Activated naive CD8-positive, alpha-beta T cell treated with anti-CD3 and anti-CD28 coated beads, Interleukin-2, amount 10 ng/mL, durations not matched to agents 7 days and 5 days (primary cell): ENCODE results near the gene CYSTM1. TPM values are rescaled to one million over a fixed set of nuclear protein-coding genes. Genes with fewer than 3 reads are reported as not detected.

Source experiments
- ATAC-seq: fragments of 150-1000 bp; cut with Tn5 transposase; one replicate; pipeline ENCODE4 v1.10.0; 2021; ENCODE audit warnings: low read depth, moderate library complexity
- POLR2A ChIA-PET: fragments of 350-600 bp; sonication (Branson Sonifier 250); formaldehyde crosslinking; loops from one replicate; lab custom pipeline; 2021; ENCODE audit warnings: antibody characterized with exemption; lab: Charles Lee
- DNase-seq: peaks from one replicate; pipeline ENCODE4 v3.0.0; 2021
- H3K27ac Mint-ChIP-seq: one replicate; pipeline ENCODE4 v1.8.0; 2022; ENCODE audit warnings: mild to moderate bottlenecking, mixed read lengths
- H3K27me3 Mint-ChIP-seq: one replicate; pipeline ENCODE4 v1.8.0; 2022; ENCODE audit warnings: mild to moderate bottlenecking, moderate library complexity, mixed read lengths
- H3K36me3 Mint-ChIP-seq: one replicate; pipeline ENCODE4 v1.8.0; 2021; ENCODE audit warnings: mild to moderate bottlenecking, mixed read lengths
- H3K4me1 Mint-ChIP-seq: one replicate; pipeline ENCODE4 v1.8.0; 2021; ENCODE audit warnings: mixed read lengths
- H3K4me3 Mint-ChIP-seq: one replicate; pipeline ENCODE4 v1.8.0; 2022; ENCODE audit warnings: mild to moderate bottlenecking, moderate library complexity, mixed read lengths
- H3K9me3 Mint-ChIP-seq: one replicate; pipeline ENCODE4 v1.8.0; 2021; ENCODE audit warnings: mixed read lengths
- total RNA-seq, 2 experiments: library from RNA; stranded (reverse); gene quantifications; one replicate each; pipeline ENCODE4 v1.2.3, GENCODE V29; 2021

Gene CYSTM1
- total RNA-seq, 2 experiments from 2014 or later, result 12.1 to 13.5 TPM

GRCh38 chr5:140243706-140244250, 68.8 kb downstream of the CYSTM1 start:
- POLR2A ChIA-PET, result interaction anchor here (0.6 to 5.9 kb wide), 7 partner anchors 12 to 824 kb away, joined by 3 to 31 read pairs (median 5); partner anchors contain the start of gene HBEGF
- peaks cover 5% of the 10 kb centered on the region for H3K36me3 Mint-ChIP-seq
- DNase-seq (no peak), ATAC-seq (no peak)
- H3K27ac Mint-ChIP-seq, result no peak overlapping the region
- H3K27me3 Mint-ChIP-seq, result no peaks in the 10 kb centered on the region
- H3K4me3 Mint-ChIP-seq, result no peak overlapping the region
- no peaks in the 10 kb centered on the region for H3K9me3 Mint-ChIP-seq
- peaks cover 29% of the 10 kb centered on the region for H3K4me1 Mint-ChIP-seq

- ATAC-seq (peak; percentile 51), DNase-seq (peak; percentile 84)
- Mint-ChIP-seq H3K9me3 (no peaks in the 10 kb centered on the region), H3K36me3 (peaks cover 11% of the 10 kb centered on the region), H3K27ac (peak overlapping the region; percentile 87), H3K4me3 (peak overlapping the region; percentile 28), H3K27me3 (no peaks in the 10 kb centered on the region), H3K4me1 (peaks cover 35% of the 10 kb centered on the region)
- POLR2A ChIA-PET, result interaction anchor here (0.5 to 5.9 kb wide), 9 partner anchors 11 to 1863 kb away, joined by 3 to 31 read pairs (median 4); partner anchors contain the start of gene HBEGF
Measured at GRCh38 chr5:140244525-140245025, 69.6 kb downstream of the CYSTM1 start.

- peaks cover 17% of the 10 kb centered on the region for H3K36me3 Mint-ChIP-seq
- H3K27me3 Mint-ChIP-seq, result no peaks in the 10 kb centered on the region
- ATAC-seq, result peak; percentile 34
- peak overlapping the region; percentile 62 for H3K4me3 Mint-ChIP-seq
- peak overlapping the region; percentile 87 for H3K27ac Mint-ChIP-seq
- DNase-seq, result no peak
- POLR2A ChIA-PET, result interaction anchor here (0.6 to 5.9 kb wide), 6 partner anchors 22 to 110 kb away, joined by 3 to 31 read pairs (median 6); partner anchors contain the start of genes HBEGF and PFDN1
- H3K4me1 Mint-ChIP-seq, result peaks cover 42% of the 10 kb centered on the region
- H3K9me3 Mint-ChIP-seq, result no peaks in the 10 kb centered on the region
Measured at GRCh38 chr5:140245341-140245740, 70.4 kb downstream of the CYSTM1 start.

- Mint-ChIP-seq H3K27ac (peak overlapping the region; percentile 48), H3K4me3 (no peak overlapping the region), H3K9me3 (no peaks in the 10 kb centered on the region), H3K36me3 (peaks cover 20% of the 10 kb centered on the region), H3K27me3 (no peaks in the 10 kb centered on the region), H3K4me1 (peaks cover 46% of the 10 kb centered on the region)
- ATAC-seq (no peak), DNase-seq (no peak)
- POLR2A ChIA-PET, result interaction anchor here (1.4 to 5.9 kb wide), 3 partner anchors 21 to 100 kb away, joined by 3 to 31 read pairs (median 5); partner anchors contain the start of genes HBEGF and PFDN1
Measured at GRCh38 chr5:140245926-140246325, 70.9 kb downstream of the CYSTM1 start.

- Mint-ChIP-seq H3K36me3 (peaks cover 22% of the 10 kb centered on the region), H3K4me3 (no peak overlapping the region), H3K27ac (peak overlapping the region; percentile 24), H3K27me3 (no peaks in the 10 kb centered on the region), H3K9me3 (no peaks in the 10 kb centered on the region), H3K4me1 (peaks cover 49% of the 10 kb centered on the region)
- no peak for DNase-seq
- POLR2A ChIA-PET, result interaction anchor here (1.4 to 5.9 kb wide), 3 partner anchors 20 to 100 kb away, joined by 3 to 31 read pairs (median 5); partner anchors contain the start of genes HBEGF and PFDN1
- no peak for ATAC-seq
Measured at GRCh38 chr5:140246378-140247122, 71.6 kb downstream of the CYSTM1 start.

DNA sequence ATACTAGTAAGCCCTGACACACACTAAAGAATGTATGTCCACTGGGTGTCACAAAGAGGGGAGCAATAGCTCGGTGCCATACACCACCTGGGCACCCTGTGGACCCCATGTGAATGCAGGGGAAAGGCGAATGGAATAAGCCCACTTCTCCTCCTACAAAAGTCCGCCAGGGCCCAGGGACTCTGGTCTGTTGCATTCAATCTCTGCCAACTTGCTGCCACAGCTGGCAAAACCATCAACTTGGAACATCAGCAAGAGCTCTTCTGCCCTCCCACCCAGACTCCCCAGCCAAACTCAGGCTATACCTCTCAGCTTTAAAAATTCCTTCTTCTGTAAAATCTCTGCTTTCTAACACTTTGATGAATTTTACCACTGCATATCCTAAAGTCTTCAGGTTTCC, 73.4 kb downstream of the CYSTM1 start:
- H3K27me3 Mint-ChIP-seq, result no peaks in the 10 kb centered on the region
- H3K27ac Mint-ChIP-seq, result no peak overlapping the region
- ATAC-seq, result no peak
- no peak for DNase-seq
- POLR2A ChIA-PET, result interaction anchor here (5.9 kb wide), 1 partner anchor 98 kb away, joined by 31 read pairs; the partner anchor contains the start of gene HBEGF
- H3K4me1 Mint-ChIP-seq, result peaks cover 66% of the 10 kb centered on the region
- no peaks in the 10 kb centered on the region for H3K9me3 Mint-ChIP-seq
- no peak overlapping the region for H3K4me3 Mint-ChIP-seq
- peaks cover 28% of the 10 kb centered on the region for H3K36me3 Mint-ChIP-seq

DNA sequence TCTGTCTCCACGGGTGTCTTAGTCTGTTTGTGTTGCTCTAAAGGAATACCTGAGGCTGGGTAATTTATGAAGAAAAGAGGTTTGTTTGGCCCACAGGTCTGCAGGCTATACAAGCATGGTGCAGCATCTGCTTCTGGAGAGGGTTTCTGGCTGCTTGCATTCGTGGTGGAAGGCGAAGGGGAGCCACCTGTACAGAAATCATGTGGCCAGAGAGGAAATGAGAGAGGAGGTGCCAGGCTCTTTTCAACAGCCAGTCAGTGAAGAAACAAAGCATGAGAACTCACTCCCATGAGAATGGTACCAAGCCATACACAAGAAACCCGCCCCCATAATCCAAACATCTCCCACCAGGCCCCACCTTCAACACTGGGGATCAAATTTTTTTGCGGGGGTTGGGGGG, 74.5 kb downstream of the CYSTM1 start:
- Mint-ChIP-seq H3K4me3 (peak overlapping the region; percentile 52), H3K27ac (peak overlapping the region; percentile 80), H3K27me3 (no peaks in the 10 kb centered on the region), H3K36me3 (peaks cover 28% of the 10 kb centered on the region), H3K9me3 (no peaks in the 10 kb centered on the region), H3K4me1 (peaks cover 65% of the 10 kb centered on the region)
- ATAC-seq (peak; percentile 25), DNase-seq (no peak)
- POLR2A ChIA-PET, result interaction anchor here (5.9 kb wide), 1 partner anchor 97 kb away, joined by 31 read pairs; the partner anchor contains the start of gene HBEGF

DNA sequence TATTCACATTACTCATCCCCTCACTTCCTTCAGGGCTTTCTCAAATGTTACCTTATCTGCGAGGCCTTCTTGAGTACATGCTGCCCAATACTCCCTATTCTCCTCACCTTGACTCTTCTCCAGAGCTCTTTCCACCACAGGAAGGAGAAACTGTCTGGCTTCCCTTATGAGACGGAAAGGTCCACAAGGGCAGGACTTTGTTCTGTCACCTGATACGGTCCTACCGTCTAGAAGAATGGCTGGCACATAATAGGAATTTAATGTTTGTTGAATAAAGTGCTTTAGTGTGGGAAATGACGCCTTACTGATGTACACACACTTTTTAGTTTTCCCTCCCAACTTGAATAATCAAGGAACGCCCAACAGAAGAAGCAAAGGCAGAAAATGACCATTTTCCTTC, 75.4 kb downstream of the CYSTM1 start:
- DNase-seq (no peak), ATAC-seq (no peak)
- peaks cover 56% of the 10 kb centered on the region for H3K4me1 Mint-ChIP-seq
- H3K36me3 Mint-ChIP-seq, result peaks cover 25% of the 10 kb centered on the region
- POLR2A ChIA-PET, result interaction anchor here (1.0 to 1.5 kb wide), 2 partner anchors 52 to 95 kb away, joined by 3 to 5 read pairs; partner anchors contain the start of gene PFDN1
- H3K27ac Mint-ChIP-seq, result peak overlapping the region; percentile 71
- no peak overlapping the region for H3K4me3 Mint-ChIP-seq
- no peaks in the 10 kb centered on the region for H3K27me3 Mint-ChIP-seq
- no peaks in the 10 kb centered on the region for H3K9me3 Mint-ChIP-seq

DNA sequence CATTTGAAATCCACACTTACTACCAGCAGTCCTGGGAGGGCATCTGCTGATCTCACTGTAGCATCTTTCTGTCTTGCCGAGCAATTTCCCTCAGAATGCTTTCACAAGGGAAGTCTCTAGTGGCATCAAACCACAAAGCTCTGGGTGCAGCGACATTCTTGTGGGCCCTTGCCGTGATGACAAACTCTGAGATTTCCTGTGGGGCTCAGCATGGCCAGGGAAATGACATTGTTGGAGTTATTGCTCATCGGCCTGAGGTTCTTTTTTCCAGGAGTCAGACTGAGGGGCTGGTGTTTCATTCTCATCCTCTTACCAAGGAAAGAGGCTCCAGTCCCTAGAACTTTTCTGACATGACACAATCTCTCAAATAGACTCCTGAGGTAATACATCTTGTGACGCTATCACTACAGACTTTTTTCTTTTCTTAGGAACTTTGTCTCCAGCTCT, 76.6 kb downstream of the CYSTM1 start:
- peak overlapping the region; percentile 76 for H3K4me3 Mint-ChIP-seq
- DNase-seq (peak; percentile 52), ATAC-seq (peak; percentile 86)
- no peaks in the 10 kb centered on the region for H3K27me3 Mint-ChIP-seq
- H3K36me3 Mint-ChIP-seq, result peaks cover 25% of the 10 kb centered on the region
- H3K4me1 Mint-ChIP-seq, result peaks cover 46% of the 10 kb centered on the region
- H3K27ac Mint-ChIP-seq, result peak overlapping the region; percentile 61
- POLR2A ChIA-PET, result interaction anchor here (1.1 to 1.5 kb wide), 3 partner anchors 51 to 108 kb away, joined by 3 to 4 read pairs (median 4); partner anchors contain the start of genes HBEGF and PFDN1
- H3K9me3 Mint-ChIP-seq, result no peaks in the 10 kb centered on the region

DNA sequence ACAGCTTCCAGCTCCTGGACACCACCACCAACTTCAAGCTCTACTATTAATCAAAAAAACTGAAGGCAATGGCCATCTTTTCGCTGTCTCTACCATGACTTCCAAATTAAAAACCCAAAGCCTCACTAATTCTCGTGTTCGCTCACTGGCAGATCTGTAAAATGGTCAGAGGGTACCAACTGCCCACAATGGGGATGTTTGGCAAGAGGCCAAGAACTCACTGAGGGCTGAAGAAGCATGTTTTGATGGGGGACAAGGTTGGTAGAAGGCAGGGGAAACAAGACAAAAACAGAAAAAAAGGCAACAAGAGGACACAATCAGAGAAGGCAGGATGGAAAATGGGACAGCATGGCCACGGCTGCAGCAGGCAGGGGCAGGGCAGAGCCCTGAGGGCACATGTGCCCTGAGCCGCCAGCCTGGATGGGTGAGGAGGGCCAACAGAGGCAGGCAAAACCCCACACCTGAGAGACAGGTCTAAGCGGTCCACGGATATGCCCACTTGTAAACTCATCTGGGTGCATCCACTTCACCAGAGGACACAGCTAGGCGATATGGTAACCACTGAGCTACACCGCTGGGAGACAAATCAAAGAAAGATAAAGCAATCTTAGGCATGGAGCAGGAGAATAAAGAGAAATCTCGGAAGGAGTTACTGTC, 77.6 kb downstream of the CYSTM1 start:
- POLR2A ChIA-PET, result interaction anchor here (1.1 kb wide), 2 partner anchors 94 to 107 kb away, joined by 4 read pairs; partner anchors contain the start of gene HBEGF
- Mint-ChIP-seq H3K4me3 (peak overlapping the region; percentile 76), H3K4me1 (peaks cover 42% of the 10 kb centered on the region), H3K27me3 (no peaks in the 10 kb centered on the region), H3K27ac (peak overlapping the region; percentile 61), H3K9me3 (no peaks in the 10 kb centered on the region), H3K36me3 (peaks cover 30% of the 10 kb centered on the region)
- ATAC-seq (no peak), DNase-seq (no peak)

- Mint-ChIP-seq H3K9me3 (no peaks in the 10 kb centered on the region), H3K27ac (no peak overlapping the region), H3K27me3 (no peaks in the 10 kb centered on the region), H3K36me3 (peaks cover 44% of the 10 kb centered on the region), H3K4me3 (no peak overlapping the region), H3K4me1 (peaks cover 52% of the 10 kb centered on the region)
- DNase-seq (no peak), ATAC-seq (no peak)
- POLR2A ChIA-PET, result no interaction called here
Measured at GRCh38 chr5:140253985-140254384, 79.0 kb downstream of the CYSTM1 start.

GRCh38 chr5:140255460-140256157, 80.6 kb downstream of the CYSTM1 start:
- no peak overlapping the region for H3K27ac Mint-ChIP-seq
- H3K4me1 Mint-ChIP-seq, result peaks cover 49% of the 10 kb centered on the region
- no peaks in the 10 kb centered on the region for H3K9me3 Mint-ChIP-seq
- H3K36me3 Mint-ChIP-seq, result peaks cover 39% of the 10 kb centered on the region
- H3K4me3 Mint-ChIP-seq, result no peak overlapping the region
- ATAC-seq (no peak), DNase-seq (no peak)
- no peaks in the 10 kb centered on the region for H3K27me3 Mint-ChIP-seq
- POLR2A ChIA-PET, result interaction anchor here (0.6 to 1.6 kb wide), 2 partner anchors 11 to 91 kb away, joined by 4 to 5 read pairs; partner anchors contain the start of gene HBEGF
